Thymus (tissue), 11 donors: ENCODE results near the gene ABCC12. TPM values are rescaled to one million over a fixed set of nuclear protein-coding genes. Genes with fewer than 3 reads are reported as not detected.

Source experiments
- DNase-seq, 9 donors: peaks; one replicate each; pipeline ENCODE4 v3.0.0-alpha.2; 2013; ENCODE audit warnings: low spot score in 9 of 9, low read depth in 6 of 9, missing footprints in 1 of 9
- H3K27ac ChIP-seq, 2 donors: one replicate each; pipeline ENCODE4 v1.5.1; 2013; ENCODE audit warnings: control low read depth in 1 of 2, low read depth in 1 of 2, low read length in 1 of 2, mild to moderate bottlenecking in 1 of 2, moderate library complexity in 1 of 2
- H3K27me3 ChIP-seq, 2 donors: one replicate each; pipeline ENCODE4 v1.5.1; 2013; ENCODE audit warnings: low read length in 1 of 2; ENCODE audit not compliant: control insufficient read depth in 2 of 2, insufficient read depth in 1 of 2
- H3K36me3 ChIP-seq, 2 donors: one replicate each; pipeline ENCODE4 v1.5.1; 2013; ENCODE audit warnings: low read length in 1 of 2, mild to moderate bottlenecking in 1 of 2, moderate library complexity in 1 of 2; ENCODE audit not compliant: control insufficient read depth in 2 of 2, insufficient read depth in 2 of 2
- H3K4me1 ChIP-seq, 2 donors: one replicate each; pipeline ENCODE4 v1.5.1; 2013; ENCODE audit warnings: low read length in 2 of 2; ENCODE audit not compliant: control insufficient read depth in 2 of 2, insufficient read depth in 2 of 2
- H3K4me3 ChIP-seq, 2 donors: one replicate each; pipeline ENCODE4 v1.5.1; 2013; ENCODE audit warnings: low read length in 2 of 2, control low read depth in 1 of 2, mild to moderate bottlenecking in 1 of 2
- H3K9me3 ChIP-seq, 2 donors: one replicate each; pipeline ENCODE4 v1.5.1; 2013; ENCODE audit warnings: low read length in 1 of 2, mild to moderate bottlenecking in 1 of 2; ENCODE audit not compliant: control insufficient read depth in 2 of 2, insufficient read depth in 1 of 2
- WGBS: extraction: QIAGEN DNeasy Blood & Tissue Kit; methylation state at CpG from one replicate; pipeline ENCODE4 v1.1.7; 2013; 5-methylcytosine and 5-hydroxymethylcytosine counted together
- polyA plus RNA-seq: library from polyadenylated mRNA; stranded (reverse); fragments of 200-250 nt; gene quantifications from one replicate; pipeline ENCODE4 v1.2.3, GENCODE V29; 2013
- total RNA-seq: library from RNA; stranded (reverse); fragments of 120-200 nt; gene quantifications from one replicate; pipeline ENCODE4 v1.2.4, GENCODE V29; 2013
- donor health status: healthy.

The ABCC12 gene
- total and polyA plus RNA-seq, 2 donors: 0.02 to 0.05 TPM

DNA sequence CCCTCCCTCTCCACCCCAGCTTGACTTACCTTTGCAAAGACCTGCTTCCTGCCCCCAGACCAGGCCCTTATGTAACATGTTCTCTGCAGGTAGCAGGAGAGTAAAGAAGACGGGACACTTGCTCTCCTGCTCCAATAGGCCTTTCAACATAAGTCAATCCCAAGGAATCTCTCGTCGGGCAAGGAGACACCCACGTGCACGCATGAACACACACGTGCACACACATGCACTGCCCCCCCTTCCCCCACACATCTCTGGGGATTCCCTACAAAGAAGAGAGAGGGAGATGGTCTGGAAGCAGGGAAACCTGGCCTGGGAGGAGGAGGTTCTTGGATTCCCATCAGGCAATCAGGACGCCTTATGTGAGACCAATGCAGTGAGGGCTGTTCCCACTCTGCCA lies 41.4 kb downstream of the ABCC12 start:
- no peaks in the 10 kb centered on the region for H3K27me3 ChIP-seq
- no peak overlapping the region for H3K4me3 ChIP-seq
- no peaks in the 10 kb centered on the region for H3K9me3 ChIP-seq
- 92% methylated on average over 7 of the region's 7 CpGs for WGBS
- no peak overlapping the region for H3K27ac ChIP-seq
- no peaks in the 10 kb centered on the region for H3K4me1 ChIP-seq
- DNase-seq: no peak
- no peaks in the 10 kb centered on the region for H3K36me3 ChIP-seq

DNA sequence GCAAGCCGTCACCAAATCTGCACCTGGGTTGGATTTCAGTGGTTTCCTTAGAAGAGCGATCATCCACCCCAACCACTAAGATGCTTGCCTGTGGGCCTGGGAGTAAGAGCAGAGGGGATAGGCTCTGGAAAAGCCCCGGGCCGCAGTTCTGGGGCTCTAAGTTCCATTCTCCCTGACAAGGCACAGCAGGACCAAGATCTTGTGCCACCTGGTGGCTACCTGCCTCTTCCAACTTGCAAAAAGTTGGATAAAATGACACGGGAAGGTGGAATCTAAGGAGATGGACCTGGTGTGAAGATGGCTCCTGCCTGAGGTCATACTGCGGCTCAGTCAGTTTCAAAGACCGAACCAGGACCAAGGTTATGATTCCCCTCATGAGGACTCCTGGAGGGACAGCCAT lies 42.3 kb downstream of the ABCC12 start:
- 84% methylated on average over 7 of the region's 7 CpGs for WGBS
- Histone ChIP-seq H3K4me3 (no peak overlapping the region), H3K27me3 (no peaks in the 10 kb centered on the region), H3K4me1 (no peaks in the 10 kb centered on the region), H3K9me3 (no peaks in the 10 kb centered on the region), H3K36me3 (no peaks in the 10 kb centered on the region), H3K27ac (no peak overlapping the region)
- DNase-seq: no peak

DNA sequence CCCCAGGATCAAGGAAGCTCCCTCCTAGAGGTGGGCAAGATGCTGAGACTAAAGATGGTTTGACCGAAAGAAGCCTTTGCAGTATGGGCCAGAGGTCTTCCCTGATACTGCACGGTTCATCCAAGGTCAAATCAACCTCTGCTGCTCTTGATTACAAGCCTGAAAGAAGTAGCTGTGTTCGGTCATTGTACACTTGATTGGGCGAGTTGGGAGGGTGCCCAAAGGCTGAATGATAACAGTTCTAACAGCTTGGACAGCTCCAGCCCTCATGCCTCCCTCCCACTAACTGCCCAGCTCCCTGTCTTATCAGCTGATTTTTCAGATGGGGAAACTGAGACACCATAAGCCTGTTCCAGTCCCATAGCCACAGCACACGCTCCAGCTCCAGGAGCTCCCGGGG lies 42.8 kb downstream of the ABCC12 start:
- no peak for DNase-seq
- no peaks in the 10 kb centered on the region for H3K27me3 ChIP-seq
- H3K4me1 ChIP-seq: no peaks in the 10 kb centered on the region
- H3K4me3 ChIP-seq: no peak overlapping the region
- H3K27ac ChIP-seq: no peak overlapping the region
- H3K9me3 ChIP-seq: no peaks in the 10 kb centered on the region
- H3K36me3 ChIP-seq: no peaks in the 10 kb centered on the region
- 89% methylated on average over 6 of the region's 6 CpGs for WGBS

DNA sequence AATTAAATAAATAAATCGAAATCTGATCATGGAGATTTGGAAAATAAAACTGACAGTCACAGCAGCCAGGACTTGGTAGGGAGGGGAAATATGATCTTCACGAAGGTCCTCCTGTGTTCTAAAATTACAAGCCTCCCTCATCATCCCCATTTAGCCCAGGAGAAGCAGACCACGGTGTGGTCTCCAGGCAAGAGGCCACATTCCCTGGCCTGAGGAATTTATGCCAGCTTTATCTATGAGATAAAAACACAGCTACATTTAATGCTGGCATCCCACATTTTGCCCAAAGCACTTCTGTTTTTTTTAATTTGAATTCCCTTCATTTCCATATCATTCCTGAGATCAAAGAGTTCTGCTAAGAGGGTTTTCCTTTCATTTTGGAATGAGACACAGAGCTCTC lies 43.2 kb downstream of the ABCC12 start:
- Histone ChIP-seq H3K9me3 (no peaks in the 10 kb centered on the region), H3K4me3 (no peak overlapping the region), H3K27me3 (no peaks in the 10 kb centered on the region), H3K4me1 (no peaks in the 10 kb centered on the region), H3K36me3 (no peaks in the 10 kb centered on the region), H3K27ac (no peak overlapping the region)
- no peak for DNase-seq
- WGBS: 71% methylated on average over 3 of the region's 3 CpGs

DNA sequence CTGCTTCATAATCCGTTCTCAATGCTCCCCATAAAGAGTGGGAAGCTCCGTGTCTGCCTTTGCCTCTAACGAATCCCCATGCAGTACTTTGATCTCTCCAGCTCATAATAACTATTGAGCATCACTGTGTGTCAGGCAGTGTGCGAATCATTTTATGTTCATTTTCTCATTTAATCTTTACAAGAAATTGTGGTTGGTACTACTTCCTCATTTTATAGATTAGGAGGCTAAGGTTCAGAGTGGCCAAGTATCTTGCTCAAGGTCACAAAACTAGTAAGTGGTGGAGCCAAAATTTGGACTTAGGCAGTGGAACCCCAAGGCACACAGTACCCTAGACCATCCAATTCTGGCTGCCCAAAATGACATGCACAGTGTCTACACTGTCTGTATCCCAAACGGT lies 44.8 kb downstream of the ABCC12 start:
- no peaks in the 10 kb centered on the region for H3K9me3 ChIP-seq
- 89% methylated on average over 5 of the region's 5 CpGs for WGBS
- H3K36me3 ChIP-seq: no peaks in the 10 kb centered on the region
- H3K4me1 ChIP-seq: no peaks in the 10 kb centered on the region
- DNase-seq: no peak
- H3K4me3 ChIP-seq: no peak overlapping the region
- H3K27me3 ChIP-seq: no peaks in the 10 kb centered on the region
- H3K27ac ChIP-seq: no peak overlapping the region

DNA sequence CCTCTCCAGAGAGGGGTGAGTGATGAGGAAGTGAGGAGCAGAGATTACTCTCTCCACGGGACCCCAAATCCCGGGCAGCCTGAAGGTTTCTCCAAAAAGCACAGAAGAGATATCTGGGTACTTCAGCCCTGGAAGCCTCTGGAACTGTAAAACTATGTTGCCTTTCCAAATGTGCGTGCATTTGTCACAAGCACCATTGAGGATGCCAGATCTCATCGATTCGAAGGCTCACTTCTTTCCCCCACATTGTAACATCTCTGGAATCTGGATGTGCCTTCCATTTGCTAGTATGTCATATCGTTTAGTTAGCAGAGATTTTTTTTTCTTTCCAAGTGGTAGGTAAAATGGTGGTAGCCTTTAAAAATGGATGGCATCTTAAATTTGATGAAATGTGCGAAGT lies 45.8 kb downstream of the ABCC12 start:
- Histone ChIP-seq H3K4me1 (no peaks in the 10 kb centered on the region), H3K9me3 (no peaks in the 10 kb centered on the region), H3K27me3 (no peaks in the 10 kb centered on the region), H3K36me3 (no peaks in the 10 kb centered on the region), H3K4me3 (no peak overlapping the region), H3K27ac (no peak overlapping the region)
- no peak for DNase-seq
- WGBS: 89% methylated on average over 7 of the region's 7 CpGs

DNA sequence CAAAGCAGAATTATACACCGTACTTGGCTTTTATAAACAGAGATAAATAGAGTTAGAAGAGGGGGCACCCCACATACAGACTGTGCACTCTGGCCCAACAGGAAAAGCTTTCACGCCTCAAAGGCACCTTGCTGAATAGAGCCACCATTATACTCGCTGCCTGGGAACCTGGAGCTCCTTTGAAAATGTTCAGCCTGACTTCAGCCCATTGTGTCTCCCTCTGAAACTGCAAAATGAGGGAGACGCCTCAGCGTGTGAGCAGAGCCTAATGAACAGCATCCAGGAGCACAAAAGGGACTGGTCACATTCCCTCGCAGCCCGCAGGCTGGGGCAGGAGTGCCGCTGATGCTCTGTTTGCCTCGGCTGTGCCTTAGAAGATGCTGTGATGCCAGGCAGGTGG lies 46.3 kb downstream of the ABCC12 start:
- DNase-seq: no peak
- Histone ChIP-seq H3K4me1 (no peaks in the 10 kb centered on the region), H3K36me3 (no peaks in the 10 kb centered on the region), H3K27me3 (no peaks in the 10 kb centered on the region), H3K27ac (no peak overlapping the region), H3K9me3 (no peaks in the 10 kb centered on the region), H3K4me3 (no peak overlapping the region)
- 80% methylated on average over 9 of the region's 9 CpGs for WGBS

DNA sequence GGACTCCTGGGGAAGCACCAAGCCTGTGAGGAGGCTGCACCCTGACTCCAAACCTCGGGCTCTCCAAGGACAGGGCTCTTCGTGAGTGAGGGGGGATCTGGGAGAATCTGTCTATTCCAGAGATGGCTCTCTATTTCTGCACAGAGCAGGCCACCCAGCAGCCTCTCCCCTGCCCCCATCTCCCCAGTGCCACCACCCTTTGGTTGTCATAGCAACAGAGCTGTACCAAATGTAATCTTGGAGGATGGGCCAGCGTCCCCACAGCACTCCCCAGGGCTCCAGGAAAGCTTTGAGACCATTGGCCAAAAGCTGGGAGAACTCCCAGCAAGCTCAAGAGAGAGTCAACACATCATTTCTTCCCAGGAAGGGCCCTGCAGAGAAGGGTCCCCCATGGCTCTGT lies 49.3 kb downstream of the ABCC12 start:
- Histone ChIP-seq H3K27me3 (no peaks in the 10 kb centered on the region), H3K27ac (no peak overlapping the region), H3K4me3 (no peak overlapping the region), H3K9me3 (no peaks in the 10 kb centered on the region), H3K4me1 (no peaks in the 10 kb centered on the region), H3K36me3 (no peaks in the 10 kb centered on the region)
- no peak for DNase-seq
- 68% methylated on average over 3 of the region's 3 CpGs for WGBS
